Epithelial cell of alveolus of lung (primary cell): ENCODE measurements around the gene AIM2. TPM values are rescaled to one million over a fixed set of nuclear protein-coding genes. Genes with fewer than 3 reads are reported as not detected.

Experiments
- total RNA-seq: library from RNA; depleted of rRNA; stranded (reverse); fragments of >200 nt; gene quantifications from 2 replicates; pipeline ENCODE4 v1.2.1, GENCODE V29; 2015

AIM2 gene, protein sequence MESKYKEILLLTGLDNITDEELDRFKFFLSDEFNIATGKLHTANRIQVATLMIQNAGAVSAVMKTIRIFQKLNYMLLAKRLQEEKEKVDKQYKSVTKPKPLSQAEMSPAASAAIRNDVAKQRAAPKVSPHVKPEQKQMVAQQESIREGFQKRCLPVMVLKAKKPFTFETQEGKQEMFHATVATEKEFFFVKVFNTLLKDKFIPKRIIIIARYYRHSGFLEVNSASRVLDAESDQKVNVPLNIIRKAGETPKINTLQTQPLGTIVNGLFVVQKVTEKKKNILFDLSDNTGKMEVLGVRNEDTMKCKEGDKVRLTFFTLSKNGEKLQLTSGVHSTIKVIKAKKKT
- 0.13 TPM in 1 of 2 replicates, not detected in the other for total RNA-seq

DNA sequence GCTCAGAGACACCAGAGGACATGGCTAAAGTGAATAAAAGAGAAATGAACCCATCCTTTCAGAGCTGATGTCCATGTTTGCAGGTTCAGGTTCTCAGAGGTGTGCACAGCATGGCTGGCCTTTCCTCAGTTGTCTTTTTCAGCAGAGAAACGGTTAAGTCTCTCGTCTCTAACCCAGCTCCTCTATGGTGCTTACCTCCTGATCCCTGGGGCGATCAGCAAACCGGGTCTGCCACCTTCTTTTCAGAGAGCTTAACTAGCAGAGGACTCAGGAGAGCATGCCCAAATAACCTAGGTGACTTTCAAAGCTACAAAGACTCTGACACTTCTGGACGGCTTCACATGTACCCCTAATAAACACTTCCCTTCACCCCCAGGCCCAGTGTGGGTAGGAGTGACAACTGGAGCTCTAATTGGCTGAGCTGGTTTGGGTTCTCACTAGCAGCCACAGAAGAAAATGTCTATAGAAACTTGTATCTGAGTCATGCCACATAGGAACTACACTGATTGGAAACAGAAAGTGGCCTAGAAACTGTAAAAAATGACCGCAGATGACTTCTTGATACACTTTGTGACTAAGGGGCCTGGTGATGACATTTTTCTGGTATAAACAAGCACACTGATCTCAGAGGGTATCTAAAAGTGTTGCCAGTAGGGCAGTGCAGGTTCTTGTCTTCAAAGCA is at the start of gene AIM2:
Gene AIM2 (minus strand): TSS at position 329 of the 682 bp plus-strand sequence. CDS start 3,267 bp downstream, outside the sequence.

Other genes starting within 250 kb of the AIM2 start
- gene MNDA, start 245.4 kb downstream of the AIM2 start, total RNA-seq: not detected in 2 replicates
- not detected in 2 replicates for gene PYHIN1, start 145.2 kb downstream of the AIM2 start, total RNA-seq
- gene IFI16, start 66.9 kb downstream of the AIM2 start, total RNA-seq: 68.1 and 161 TPM in 2 replicates
- gene CADM3, start 94.8 kb upstream of the AIM2 start, total RNA-seq: 2.2 and 3.2 TPM in 2 replicates
- 0.64 TPM in 1 of 2 replicates, not detected in the other for gene ACKR1, start 128.1 kb upstream of the AIM2 start, total RNA-seq
- not detected in 2 replicates for gene FCER1A, start 225.6 kb upstream of the AIM2 start, total RNA-seq